Heart left ventricle (tissue), 13 donors: Measurements from ENCODE around the gene CDCA5.

Source experiments
- CTCF ChIP-seq, 12 donors: fragments of 200-600 bp; sonication (generic) in 4 of 12; IDR thresholded peaks; one replicate each; pipeline versions ENCODE4 v1.5.0 to v1.8.0; 2018 to 2022; ENCODE audit warnings: antibody characterized with exemption in 12 of 12, mild to moderate bottlenecking in 5 of 12
- POLR2A ChIP-seq, 2 donors: fragments of 450-650 bp; IDR thresholded peaks; one replicate each; pipeline ENCODE4 v1.6.1; 2017; ENCODE audit warnings: antibody characterized with exemption in 2 of 2, mild to moderate bottlenecking in 2 of 2, moderate library complexity in 2 of 2
- donor health status: ischemic (EF 13 %, LVEDD 7.1; RV severe dilation, severe dysfunction).
- donor health status: DM: no; HTN: yes; CAD: no.
- donor health status: DM: no; HTN: no; CAD: no.
- donor health status: ischemic (EF 25% LVEDD 6.9; RV normal size, moderate dysfunction).
- donor health status: ischemic (EF 25% LVEDD 5.7; RV mildly dilated, moderate dysfunction).
- donor health status: ischemic (EF 35%, LVEDD 5.7; RV mildly dilated, moderate dysfunction).
- donor health status: nonischemic (EF 11% LVEDD 7.7; RV severe dilation, severe dysfunction).
- donor health status: DM: yes; HTN: yes; CAD: no.
- donor health status: PGD.
- donor health status: ischemic (EF 29% LVEDD 5.4; RV normal size, mild dysfunction).
- donor health status: nonischemic (EF 23%, LVEDD 6.1; RV moderate dilation, normal function).

DNA sequence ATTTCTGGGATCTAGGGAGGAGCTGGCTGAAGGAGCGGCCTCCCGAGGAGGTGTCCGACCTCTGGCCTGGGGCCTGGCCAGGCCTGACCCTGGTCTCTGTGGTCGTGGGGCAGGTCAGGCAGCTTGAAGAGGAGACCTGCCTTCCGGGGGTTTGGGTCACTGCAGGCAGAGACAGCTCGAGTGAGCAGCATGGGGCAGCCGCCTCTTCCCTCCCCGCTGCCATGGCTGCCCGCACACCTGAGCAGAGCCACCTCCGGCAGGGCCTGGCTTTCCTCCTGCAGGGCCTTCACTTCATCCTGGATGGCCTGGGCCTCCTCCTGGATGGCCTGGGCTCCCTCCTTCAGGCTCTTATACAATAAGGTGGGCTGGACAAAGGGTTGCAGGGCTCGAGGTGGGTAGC lies 17.5 kb downstream of the CDCA5 start:
- TF ChIP-seq CTCF (IDR thresholded peaks at IDR 0.05) = no peak
- TF ChIP-seq POLR2A (IDR thresholded peaks at IDR 0.05) = no peak
